ENCODE measurements around the gene ACTR3C.
A peak's percentile ranks its signal among the peaks of the same experiment; 100 is the strongest.

ACTR3C gene

DNA sequence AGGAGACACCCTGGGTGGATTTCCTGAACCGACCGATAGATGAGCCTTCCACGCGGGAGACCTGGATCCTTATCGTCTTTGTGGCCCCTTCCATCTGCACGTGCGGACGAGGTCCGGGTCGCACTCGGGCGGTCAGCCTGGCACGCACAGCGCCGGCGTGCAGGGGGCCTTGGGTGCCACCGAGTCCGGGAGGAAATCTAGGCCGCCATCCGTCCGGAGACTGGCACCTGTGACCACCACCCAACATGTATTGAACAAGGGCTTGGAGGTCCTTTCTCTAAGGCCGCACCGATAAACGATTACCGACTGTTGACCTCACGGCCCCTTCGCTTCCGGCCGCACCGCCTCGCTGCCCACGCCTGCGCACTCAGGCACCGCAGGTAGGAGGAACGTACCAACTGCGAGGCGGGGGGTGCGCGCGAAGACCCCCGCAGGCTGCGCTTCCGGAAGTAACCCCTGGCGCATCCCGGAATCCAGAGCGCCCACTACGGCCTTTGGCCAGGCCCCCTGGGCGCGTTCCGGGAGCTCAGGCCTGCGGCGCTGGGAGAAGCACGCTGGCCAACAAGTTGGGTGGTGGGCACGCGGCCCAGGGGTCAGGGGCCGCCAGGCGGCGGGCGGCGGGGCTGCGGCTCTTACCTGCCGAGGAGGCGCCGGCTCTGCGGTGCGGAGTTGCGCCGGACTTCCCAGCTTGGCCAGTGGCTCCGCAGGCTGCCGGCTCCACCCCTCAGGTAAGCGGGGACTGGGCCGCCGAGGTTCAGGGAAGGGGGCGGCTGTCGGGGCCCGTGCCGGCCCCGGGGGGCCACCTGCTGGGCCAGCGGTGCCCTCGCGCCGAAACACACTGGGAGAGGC is at the start of gene ACTR3C, which contains the start of gene LRRC61:
Gene ACTR3C, minus strand, starts transcription at position 713 of the 849 bp plus-strand sequence. CDS start 28,249 bp downstream, outside the sequence.
Gene LRRC61, plus strand, starts transcription at position 523 of the 849 bp plus-strand sequence. CDS start 13,507 bp downstream, outside the sequence.
- DNase-seq (ENCODE audit: low read depth in 2 of 3, low spot score in 2 of 3): peak; percentile 45 to 50 (median 45)

DNA sequence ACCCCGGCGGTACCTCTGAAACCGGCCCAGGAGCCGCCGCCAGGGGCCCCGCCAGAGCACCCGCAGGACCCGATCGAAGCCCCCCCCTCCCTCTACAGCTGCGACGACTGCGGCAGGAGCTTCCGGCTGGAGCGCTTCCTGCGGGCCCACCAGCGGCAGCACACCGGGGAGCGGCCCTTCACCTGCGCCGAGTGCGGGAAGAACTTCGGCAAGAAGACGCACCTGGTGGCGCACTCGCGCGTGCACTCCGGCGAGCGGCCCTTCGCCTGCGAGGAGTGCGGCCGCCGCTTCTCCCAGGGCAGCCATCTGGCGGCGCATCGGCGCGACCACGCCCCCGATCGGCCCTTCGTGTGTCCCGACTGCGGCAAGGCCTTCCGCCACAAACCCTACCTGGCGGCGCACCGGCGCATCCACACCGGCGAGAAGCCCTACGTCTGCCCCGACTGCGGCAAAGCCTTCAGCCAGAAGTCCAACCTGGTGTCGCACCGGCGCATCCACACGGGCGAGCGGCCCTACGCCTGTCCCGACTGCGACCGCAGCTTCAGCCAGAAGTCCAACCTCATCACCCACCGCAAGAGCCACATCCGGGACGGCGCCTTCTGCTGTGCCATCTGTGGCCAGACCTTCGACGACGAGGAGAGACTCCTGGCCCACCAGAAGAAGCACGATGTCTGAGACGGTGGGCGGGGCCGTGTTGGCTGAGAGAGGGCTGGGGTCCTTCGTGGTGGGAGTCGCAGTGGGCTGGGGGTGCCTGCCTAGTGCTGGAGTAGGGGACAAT is 49.1 kb upstream of the ACTR3C start:
- no peak for DNase-seq (ENCODE audit: low read depth in 2 of 3, low spot score in 2 of 3)

DNA sequence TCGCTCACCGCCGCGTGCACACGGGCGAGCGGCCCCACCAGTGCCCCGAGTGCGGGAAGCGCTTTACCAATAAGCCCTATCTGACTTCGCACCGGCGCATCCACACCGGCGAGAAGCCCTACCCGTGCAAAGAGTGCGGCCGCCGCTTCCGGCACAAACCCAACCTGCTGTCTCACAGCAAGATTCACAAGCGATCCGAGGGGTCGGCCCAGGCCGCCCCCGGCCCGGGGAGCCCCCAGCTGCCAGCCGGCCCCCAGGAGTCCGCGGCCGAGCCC is 48.6 kb upstream of the ACTR3C start:
- DNase-seq (ENCODE audit: low read depth in 2 of 3, low spot score in 2 of 3): no peak

DNA sequence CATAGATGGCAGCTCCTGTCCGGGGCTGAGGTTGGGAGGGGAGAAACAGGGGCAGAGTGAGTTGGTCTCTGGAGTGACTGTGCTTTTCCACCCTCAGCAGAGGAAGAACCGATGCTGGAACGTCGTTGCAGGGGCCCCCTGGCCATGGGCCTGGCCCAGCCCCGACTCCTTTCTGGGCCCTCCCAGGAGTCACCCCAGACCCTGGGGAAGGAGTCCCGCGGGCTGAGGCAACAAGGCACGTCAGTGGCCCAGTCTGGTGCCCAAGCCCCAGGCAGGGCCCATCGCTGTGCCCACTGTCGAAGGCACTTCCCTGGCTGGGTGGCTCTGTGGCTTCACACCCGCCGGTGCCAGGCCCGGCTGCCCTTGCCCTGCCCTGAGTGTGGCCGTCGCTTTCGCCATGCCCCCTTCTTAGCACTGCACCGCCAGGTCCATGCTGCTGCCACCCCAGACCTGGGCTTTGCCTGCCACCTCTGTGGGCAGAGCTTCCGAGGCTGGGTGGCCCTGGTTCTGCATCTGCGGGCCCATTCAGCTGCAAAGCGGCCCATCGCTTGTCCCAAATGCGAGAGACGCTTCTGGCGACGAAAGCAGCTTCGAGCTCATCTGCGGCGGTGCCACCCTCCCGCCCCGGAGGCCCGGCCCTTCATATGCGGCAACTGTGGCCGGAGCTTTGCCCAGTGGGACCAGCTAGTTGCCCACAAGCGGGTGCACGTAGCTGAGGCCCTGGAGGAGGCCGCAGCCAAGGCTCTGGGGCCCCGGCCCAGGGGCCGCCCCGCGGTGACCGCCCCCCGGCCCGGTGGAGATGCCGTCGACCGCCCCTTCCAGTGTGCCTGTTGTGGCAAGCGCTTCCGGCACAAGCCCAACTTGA is 48.0 kb upstream of the ACTR3C start:
- no peak for DNase-seq (ENCODE audit: low read depth in 2 of 3, low spot score in 2 of 3)

DNA sequence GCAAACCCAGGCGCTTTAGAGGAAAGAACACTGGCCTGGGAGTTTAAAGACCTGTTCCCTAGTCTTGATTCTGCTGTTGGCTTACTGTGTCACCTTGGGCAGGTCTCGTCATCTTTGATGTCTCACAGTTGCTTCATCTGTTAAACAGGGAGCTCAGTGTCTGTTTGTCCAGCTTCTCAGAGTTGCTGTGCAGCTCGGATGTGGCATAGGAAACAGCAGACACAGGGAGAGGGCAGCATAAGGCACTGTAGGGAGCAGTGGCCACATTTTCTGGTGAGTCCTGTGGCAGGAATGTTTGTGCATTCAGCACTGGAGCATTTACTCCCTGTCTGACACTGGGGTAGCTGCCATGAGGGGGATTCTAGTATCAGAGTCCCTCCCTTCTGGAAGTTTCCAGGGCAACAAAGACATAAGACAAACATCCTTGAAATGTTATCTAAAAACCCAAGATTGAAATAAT is 47.3 kb upstream of the ACTR3C start:
- no peak for DNase-seq (ENCODE audit: low read depth in 2 of 3, low spot score in 2 of 3)

DNA sequence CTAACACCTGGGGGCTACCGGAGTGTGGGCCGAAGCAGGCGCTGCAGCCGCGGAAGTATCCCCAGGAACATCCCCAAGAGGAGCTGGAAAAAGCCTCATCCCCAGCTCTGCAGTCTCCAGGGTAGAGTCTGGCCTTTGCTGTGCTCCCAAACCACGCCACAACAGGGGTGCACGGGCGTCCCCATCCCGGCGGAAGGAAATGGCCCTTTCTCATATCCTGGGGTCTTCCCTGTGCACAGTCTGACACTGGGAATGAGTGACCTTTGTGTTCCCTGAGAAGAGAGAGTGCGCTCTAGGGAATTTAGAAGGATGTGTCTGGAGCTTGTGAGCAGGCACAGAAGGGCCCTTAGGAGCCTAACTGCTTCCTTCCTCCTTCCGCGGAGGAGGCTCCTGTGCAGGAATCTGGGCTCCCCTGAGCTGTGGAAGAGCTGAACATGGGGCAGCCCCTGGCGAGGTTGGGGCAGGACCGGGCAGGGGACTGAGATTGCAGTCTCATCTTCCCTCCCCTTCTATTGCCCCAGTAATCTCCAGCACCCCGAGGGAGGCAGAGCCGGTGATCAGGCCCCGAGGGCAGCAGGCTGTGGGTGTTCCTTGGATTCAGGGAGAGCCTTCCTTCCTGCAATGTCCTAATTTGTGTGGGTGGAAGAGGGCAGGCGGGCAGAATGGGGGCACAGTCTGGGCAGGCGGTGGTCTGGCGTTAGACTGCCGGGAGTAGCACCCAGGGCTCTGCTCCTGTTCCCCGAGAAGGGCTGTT is 46.6 kb upstream of the ACTR3C start:
- DNase-seq (ENCODE audit: low read depth in 2 of 3, low spot score in 2 of 3): no peak

DNA sequence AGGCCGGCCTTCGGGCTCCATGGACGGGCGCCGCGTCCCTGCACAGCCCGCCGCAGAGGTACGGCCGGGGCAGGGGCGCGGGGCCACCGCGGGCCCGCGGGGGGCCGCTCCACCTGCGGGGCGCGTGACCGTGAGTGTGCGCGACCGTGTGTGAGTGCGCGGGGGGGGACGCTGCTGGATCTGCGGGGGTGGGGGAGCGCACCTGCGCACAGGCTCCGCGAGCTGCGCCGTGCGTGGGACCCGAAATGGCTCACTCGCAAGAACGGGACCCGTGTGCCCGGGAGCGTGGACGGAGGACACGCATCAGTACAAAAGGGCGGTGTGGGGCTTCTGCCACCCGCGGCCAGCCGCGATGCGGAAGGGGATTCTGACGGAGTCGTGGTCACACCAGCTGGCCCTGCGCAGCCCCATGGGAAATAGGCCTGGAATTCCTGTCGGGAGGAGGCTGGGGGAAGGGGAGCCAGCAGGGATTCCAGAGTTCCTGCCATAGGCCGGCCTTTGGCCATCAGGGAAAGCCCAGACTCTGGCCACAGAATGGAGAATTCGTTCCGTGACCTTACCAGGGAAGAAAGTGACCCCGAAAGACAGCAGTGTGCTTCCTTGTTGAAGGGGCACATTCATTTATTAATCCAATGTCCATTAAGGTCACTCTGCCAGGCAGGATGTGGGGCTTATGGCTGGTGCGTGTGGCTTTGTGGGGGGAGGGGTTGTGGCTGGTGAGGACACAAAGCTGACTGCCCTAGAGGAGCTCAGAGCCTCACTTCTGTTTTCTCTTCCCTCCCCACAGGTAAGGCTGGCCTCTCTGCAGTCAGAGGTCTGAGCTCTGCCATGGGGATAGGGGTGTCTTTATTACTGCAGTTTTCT is 45.8 kb upstream of the ACTR3C start:
- no peak for DNase-seq (ENCODE audit: low read depth in 2 of 3, low spot score in 2 of 3)

DNA sequence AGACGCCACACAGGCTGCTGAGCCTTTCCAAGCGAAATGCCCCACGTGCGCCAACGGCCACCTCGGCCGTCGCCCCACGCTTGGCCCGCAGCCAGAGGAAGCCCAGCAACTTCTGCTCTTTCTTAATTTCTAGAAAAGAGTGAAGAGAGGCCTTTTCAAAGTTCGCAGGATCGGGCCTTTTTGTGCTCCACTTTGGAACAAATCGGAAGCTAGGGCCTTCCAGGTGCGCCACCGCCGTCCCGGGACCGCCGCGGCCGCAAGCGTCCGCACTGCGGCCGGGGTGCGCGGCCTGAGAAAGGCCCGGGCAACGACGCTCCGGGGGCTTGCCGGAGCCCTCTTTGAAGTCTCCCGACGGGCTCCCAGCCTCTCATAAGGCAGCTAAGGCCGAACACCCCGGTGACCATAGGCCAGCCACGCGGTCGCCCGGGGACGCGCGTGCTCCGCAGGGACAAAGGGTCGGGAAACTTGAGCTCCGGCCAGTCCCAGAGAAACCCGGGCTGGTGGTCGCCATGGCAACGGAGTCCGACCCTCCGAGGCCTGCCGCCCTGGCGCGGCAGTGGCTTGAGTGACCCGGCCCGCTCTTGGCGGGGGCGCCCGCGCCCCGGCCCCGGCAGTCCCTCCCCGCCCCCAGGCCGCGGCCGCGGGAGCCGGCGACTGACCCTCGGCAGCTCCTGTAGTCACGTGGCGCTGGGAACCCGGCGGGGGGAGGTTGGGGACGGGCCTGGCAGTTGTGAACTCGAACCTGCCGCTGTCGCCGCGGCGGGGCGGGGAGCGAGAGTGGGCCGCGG is 44.9 kb upstream of the ACTR3C start, which contains the start of gene REPIN1:
Gene REPIN1, plus strand, starts transcription at position 727 of the 788 bp plus-strand sequence. CDS start 890 bp downstream, outside the sequence.
- DNase-seq (ENCODE audit: low read depth in 2 of 3, low spot score in 2 of 3): peak; percentile 54 to 62 (median 61)

DNA sequence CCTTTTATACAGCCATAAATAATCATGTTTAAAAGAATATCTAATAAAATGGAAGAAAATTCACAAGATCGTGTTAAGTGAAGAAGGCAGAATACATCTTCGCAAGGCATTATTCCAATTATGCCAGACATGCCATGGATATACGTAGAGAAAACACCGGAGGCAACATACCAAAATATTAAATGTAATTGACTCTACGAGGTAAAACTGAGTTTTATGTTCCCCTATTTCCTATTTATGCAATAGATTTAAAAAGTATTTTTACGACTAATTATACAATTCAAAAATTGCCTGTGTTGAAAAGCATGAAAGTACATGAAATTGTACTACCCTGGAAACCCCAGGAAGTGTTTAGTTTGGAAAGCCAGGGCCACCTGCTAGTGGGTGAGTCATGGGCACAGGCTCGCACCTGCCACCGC is 44.3 kb upstream of the ACTR3C start:
- DNase-seq (ENCODE audit: low read depth in 2 of 3, low spot score in 2 of 3): no peak

DNA sequence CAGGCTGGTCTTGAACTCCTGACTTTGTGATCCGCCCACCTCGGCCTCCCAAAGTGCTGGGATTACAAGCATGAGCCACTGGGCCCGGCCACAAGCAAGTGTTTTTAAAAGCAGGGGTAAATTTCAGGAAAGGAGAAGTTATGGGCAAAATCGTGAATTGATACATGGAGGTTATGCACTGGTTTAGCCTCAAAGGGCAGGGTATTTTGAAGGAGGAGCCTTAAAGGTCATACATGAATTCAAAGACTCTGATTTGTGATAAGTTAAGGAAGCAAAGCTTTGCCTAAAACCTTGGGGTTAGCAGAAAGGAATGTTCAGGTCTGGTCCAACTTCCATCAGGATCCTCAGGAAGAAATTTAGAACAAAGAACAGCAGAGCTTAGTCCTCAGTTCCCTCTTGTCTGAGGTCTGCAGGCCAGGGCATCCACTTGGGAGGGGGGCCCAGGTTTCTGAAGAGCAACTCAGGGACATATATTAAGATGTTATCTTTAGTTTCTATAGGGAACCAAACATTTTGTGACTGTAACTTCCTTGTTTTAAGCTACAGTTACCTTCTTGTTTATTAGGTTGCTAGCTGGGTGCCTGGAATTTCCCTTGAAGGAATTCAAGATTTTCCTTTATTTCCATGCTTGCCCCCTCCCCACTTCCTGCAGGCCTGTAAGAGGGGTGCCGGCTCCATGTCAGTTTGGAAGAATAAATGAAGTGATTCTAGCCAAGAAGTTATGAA is 42.5 kb upstream of the ACTR3C start:
- DNase-seq (ENCODE audit: low read depth in 2 of 3, low spot score in 2 of 3): no peak

DNA sequence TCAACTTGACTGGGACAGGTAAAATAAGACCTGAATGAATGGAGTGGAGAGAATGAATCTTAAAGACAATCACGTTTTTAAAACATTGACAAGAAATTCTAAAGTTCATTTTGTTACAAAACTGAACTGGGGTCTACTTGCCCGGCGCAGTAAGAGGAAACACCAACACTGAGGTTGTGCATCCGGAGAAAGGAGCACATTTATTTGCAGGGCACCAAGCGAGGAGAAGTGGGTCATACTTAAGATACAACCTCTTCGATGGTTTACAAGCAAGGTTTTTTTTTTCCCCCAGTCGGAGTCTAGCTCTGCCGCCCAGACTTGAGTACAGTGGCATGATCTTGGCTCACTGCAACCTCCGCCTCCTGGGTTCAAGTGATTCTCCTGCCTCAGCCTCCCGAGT is 41.8 kb upstream of the ACTR3C start:
- no peak for DNase-seq (ENCODE audit: low read depth in 2 of 3, low spot score in 2 of 3)

DNA sequence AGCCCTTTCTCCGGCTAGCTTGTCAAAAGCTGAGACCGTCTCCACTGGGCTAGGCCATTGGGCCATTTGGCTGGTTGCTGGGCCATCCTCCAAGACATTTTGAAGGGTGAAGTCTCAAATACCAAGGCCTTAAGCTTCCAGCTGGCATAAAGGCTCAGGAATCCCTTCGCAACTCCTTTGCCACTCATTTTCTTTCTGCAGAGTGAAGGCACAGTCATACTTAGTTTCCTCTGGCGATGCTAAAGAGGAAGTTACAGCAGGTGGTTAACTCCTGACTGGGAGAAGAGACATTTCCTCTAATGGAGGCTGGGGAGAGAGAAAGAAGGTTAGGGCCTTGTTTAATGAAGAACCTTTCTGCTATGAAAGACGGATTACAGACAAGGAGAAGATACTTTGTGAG is 40.5 kb upstream of the ACTR3C start:
- no peak for DNase-seq (ENCODE audit: low read depth in 2 of 3, low spot score in 2 of 3)

DNA sequence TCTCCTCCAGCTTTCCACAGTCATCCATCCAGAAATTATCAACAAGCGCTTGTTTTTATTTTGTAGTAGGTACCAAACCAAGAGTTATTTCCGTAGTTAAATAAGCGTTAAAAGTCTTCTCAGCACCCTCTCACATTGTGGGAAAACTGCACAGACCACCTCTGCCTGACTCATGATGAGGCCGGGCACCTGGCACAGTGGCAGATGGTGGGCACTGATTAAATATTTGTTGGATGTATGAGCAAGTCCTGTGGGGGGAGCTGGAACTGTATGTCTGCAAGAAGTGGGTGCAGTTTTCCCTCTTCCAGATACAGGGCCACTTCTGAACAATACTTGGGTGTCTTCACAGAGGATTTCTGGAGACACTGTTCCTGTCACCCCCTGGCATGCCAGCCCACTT is 40.0 kb upstream of the ACTR3C start:
- no peak for DNase-seq (ENCODE audit: low read depth in 2 of 3, low spot score in 2 of 3)

DNA sequence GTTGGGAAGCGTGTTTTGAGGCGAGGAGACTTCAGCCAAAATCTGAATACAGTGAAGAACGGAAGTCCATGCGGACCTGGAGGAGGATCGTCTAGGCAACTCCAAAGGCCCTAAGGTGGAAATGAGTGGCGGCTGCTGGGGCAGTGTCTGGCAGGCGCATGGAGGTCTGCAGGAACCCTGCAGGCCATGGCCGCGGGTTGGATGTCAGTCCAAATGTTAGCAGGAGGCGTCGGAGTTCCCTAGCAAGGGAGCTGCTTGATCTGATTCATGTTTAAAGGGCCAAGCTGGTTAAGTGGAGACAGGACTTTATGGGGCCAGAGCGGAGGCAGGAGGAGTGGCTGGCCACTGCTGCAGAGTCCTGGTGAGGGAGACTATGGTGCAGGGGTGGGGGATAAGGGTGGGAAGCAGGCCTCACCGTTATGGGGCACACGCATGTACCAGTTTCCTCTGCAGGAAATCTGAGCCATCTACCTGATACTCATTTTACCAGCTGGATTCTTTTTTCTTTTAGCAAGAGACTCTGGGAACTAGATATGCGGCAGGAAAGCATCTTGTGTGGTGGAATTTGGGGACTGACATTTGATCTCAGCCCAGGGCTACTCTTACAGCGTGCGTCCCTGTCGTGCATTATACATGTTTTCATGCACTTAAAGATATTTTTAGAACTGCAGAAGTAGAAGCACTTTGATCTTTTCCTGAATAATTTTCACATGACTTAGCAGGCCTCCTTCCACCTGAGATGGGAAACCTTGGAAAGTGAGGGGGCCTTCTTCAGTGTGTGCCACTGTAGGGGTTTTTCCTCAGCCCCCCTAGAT is 38.7 kb upstream of the ACTR3C start:
- no peak for DNase-seq (ENCODE audit: low read depth in 2 of 3, low spot score in 2 of 3)

DNA sequence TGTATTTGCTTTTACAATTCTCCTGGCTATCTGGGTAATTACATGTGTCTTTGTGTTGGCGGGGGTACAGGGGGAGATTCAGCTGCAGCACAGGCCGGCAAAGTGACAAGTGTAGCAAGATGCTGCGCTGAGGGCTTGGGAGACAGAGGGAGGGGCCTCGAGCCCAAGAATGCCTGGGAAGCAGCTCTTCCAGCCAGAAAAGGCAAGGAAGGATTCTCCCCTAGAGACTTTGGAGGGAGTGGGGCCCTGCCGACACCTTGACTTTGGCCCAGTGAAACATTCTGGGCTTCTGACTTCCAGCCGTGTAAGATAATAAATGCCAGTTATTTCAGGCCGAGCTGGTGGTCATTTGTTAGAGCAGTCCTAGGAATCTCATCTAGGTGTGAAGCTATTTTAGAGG is 38.1 kb upstream of the ACTR3C start:
- DNase-seq (ENCODE audit: low read depth in 2 of 3, low spot score in 2 of 3): no peak

DNA sequence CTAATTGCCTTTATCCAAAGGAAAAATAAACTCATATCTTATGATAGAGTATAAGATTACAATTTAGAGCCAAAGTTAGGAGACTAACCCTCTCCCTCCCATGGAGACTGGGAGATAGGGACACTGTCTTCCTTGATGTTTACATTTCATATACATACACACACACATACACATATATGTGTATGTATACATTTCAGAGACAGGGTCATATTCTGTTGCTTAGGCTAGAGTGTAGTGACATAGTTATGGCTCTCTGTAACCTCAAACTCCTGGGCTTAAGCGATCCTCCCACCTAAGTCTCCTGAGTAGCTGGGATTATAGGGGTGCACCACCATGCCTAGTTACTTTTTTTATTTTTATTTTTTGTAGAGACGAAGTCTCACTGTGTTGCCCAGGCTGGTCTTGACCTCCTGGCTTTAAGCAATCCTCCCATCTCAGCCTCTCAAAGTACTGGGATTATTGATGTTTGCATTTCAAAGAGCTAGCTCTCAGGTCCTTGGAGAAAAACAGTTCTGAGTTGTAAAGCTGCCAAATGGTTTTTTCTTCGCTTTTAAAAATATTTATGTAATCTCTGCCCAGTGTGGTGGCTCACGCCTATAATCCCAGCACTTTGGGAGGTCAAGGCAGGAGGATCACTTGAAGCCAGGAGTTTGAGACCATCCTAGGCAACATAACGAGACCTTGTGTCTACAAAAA is 37.2 kb upstream of the ACTR3C start:
- DNase-seq (ENCODE audit: low read depth in 2 of 3, low spot score in 2 of 3): no peak
